Left colon (tissue), 2 donors: ENCODE results near the gene AGPAT3. TPM values are rescaled to one million over a fixed set of nuclear protein-coding genes. Genes with fewer than 3 reads are reported as not detected.

Experiments
- ATAC-seq: fragments of 200-7000 bp; cut with Tn5 transposase; one replicate; pipeline ENCODE4 v1.9.1; 2020; ENCODE audit warnings: mild to moderate bottlenecking, moderate library complexity
- DNase-seq, 2 donors: peaks; one replicate each; pipeline ENCODE4 v3.0.0-alpha.2; 2020
- intact Hi-C, 2 donors: fragments of 100-400 bp; cut with DNase I in 1 of 2; cut with micrococcal nuclease in 1 of 2; formaldehyde crosslinking; loops; one replicate each; pipeline versions ENCODE4 v1.11.2 to v1.14.0; 2022; cut with DNase I, micrococcal nuclease
- total RNA-seq, 2 donors: library from RNA; stranded (reverse); fragmentation: NEBNext Ultra II Directional; extraction: Animal tissue kit (Norgen Biotek cat#: 25700); gene quantifications; one replicate each; pipeline ENCODE4 v1.2.1, GENCODE V29; 2021
- donor health status: DM: no; HTN: no; CAD: no.
- donor health status: DM: yes; HTN: yes; CAD: no.

The AGPAT3 gene
- total RNA-seq, 2 donors from 2014 or later: 97.5 to 105 TPM

DNA sequence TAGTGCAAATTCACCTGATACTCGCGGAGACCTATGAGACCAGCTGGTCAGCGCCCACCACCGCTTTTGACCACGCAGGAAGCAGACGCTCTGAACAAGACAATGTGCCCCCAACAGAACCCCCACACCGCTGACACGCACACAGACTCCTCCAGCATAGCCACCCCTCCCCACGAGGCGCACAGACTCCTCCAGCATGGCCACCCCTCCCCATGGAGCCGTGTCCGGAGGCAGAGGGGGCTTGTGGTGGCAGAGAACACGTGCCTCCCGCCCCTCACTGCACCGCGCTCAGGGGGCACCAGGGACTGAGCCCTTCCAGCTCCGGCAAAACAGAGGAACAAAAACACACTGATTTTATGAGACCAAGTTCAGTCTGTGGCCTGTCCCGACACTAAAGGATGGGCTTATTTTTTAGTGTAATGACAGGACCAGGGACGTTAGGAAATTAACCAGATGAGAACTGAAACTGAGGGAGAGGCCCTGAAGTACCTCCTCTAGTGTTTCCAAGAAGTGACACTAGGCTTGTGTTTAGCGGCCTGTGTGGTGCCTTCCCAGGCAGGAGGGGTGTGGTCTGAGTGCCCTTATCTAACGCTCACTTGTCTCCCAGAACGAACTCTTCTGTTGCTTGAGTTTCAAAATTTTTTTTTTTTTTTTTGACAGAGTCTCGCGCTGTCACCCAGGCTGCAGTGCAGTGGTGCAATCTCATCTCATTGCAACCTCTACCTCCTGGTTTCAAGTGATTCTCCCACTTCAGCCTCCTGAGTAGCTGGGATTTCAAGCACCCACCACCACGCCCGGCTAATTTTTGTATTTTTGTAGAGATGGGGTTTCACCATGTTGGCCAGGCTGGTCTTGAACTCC is 10.0 kb upstream of the AGPAT3 start:
- DNase-seq (no peak), ATAC-seq (peak; percentile 58)
- intact Hi-C loops: no loop called here

- DNase-seq: peak in 1 of 2 donors; percentile 4
- intact Hi-C loops: no loop called here
- ATAC-seq: no peak
These were observed 9.1 kb upstream of the AGPAT3 start for GRCh38 chr21:43855955-43856354.

DNA sequence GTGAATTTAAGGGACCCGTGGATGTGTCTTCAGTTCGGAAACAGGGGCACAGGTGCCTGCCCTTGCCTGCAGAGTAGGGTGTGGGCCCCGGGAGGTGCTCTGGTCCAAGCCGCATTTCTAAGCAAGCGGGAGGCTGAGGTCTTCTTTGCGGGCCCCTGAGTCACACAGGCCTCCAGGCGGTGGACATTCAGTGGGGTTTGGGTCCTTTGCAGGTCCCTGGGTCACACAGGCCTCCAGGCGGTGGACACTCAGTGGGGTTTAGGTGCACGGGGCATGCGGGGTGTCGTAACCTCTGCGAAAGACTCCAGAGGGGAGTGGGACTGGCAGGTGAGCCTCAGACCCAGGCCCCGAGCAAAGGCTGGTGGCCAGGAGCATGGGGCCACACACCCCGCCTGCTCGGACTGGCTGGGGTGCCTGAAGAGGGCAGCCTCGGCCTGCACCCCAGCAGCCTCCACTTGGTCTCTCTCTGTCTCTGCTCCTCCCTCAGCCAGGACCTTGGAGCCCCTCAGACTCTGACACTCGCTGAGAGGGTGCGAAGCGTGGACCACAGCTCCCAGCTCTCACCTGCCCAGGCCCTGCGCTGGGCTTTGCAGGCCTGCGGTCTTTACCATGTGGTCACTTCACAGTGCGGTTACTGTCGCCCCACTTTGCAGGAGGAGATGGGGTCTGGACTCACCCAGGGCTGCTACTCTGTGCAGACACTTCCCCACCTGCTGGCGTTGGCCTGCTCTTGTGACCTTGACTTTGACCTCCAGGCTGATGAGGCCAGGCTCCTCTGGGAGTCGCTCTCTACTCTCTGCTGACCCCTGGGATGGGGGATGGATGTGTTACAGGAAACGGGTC is 6.0 kb upstream of the AGPAT3 start:
- ATAC-seq (no peak), DNase-seq (peak in 1 of 2 donors; percentile 15)
- intact Hi-C loops: no loop called here

- intact Hi-C loops: no loop called here
- ATAC-seq (no peak), DNase-seq (peak in 1 of 2 donors; percentile 10)
These were observed 5.2 kb upstream of the AGPAT3 start for GRCh38 chr21:43859747-43860214.

GRCh38 chr21:43861706-43862105 is 3.3 kb upstream of the AGPAT3 start:
- intact Hi-C loops: no loop called here
- DNase-seq (peak in 1 of 2 donors; percentile 17), ATAC-seq (no peak)

GRCh38 chr21:43864313-43864961 is 586 bp upstream of the AGPAT3 start:
- ATAC-seq (peak; percentile 59), DNase-seq (peak; percentile 74 to 79)
- intact Hi-C loops: no loop called here

- intact Hi-C loops: no loop called here
- ATAC-seq (peak; percentile 49), DNase-seq (peak; percentile 58 to 75)
These were observed 677 bp downstream of the AGPAT3 start for GRCh38 chr21:43865540-43866259.

- peak; percentile 51 to 65 for DNase-seq
- ATAC-seq: peak; percentile 29
- intact Hi-C loops: no loop called here
These were observed 1.2 kb downstream of the AGPAT3 start for GRCh38 chr21:43866260-43866629.

GRCh38 chr21:43866659-43867331 is 1.8 kb downstream of the AGPAT3 start:
- peak; percentile 78 for ATAC-seq
- DNase-seq: peak; percentile 80 to 86
- intact Hi-C loops: no loop called here

- DNase-seq: no peak
- intact Hi-C loops: no loop called here
These were observed 2.3 kb downstream of the AGPAT3 start for GRCh38 chr21:43867332-43867703.

DNA sequence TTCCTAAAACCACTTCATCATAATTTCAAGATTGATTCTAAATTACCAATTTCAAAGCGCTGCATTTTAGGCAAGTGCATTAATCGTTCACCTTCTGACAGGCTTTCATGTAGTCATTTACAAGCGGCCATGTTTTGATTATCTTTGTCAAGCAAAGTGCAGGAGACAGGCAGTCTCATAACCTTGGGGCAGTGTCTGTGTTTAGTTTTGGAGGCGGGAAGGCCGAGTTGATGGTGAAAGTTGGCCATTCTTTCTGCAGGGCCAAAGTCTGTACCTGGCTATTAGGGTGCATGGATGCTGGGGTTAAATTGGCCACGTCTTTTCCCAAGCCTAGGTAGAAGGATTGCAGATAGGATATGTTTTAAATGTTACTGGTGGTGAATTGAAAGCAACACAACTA is 2.9 kb downstream of the AGPAT3 start:
- DNase-seq (no peak), ATAC-seq (peak; percentile 18)
- intact Hi-C loops: no loop called here

More at GRCh38 chr21:43867332-43867703, 2.3 kb downstream of the AGPAT3 start:
- ATAC-seq: no peak

GRCh38 chr21:43868461-43868860 is 3.4 kb downstream of the AGPAT3 start:
- intact Hi-C loops: no loop called here
- peak in 1 of 2 donors; percentile 54 for DNase-seq
- ATAC-seq: peak; percentile 29

GRCh38 chr21:43869486-43870325 is 4.7 kb downstream of the AGPAT3 start:
- intact Hi-C loops: no loop called here
- DNase-seq: no peak
- ATAC-seq: no peak

- intact Hi-C loops: no loop called here
- ATAC-seq (no peak), DNase-seq (no peak)
These were observed 6.5 kb downstream of the AGPAT3 start for GRCh38 chr21:43871487-43871886.

GRCh38 chr21:43872531-43873197 is 7.6 kb downstream of the AGPAT3 start:
- DNase-seq (peak in 1 of 2 donors; percentile 19), ATAC-seq (no peak)
- intact Hi-C loops: no loop called here

DNA sequence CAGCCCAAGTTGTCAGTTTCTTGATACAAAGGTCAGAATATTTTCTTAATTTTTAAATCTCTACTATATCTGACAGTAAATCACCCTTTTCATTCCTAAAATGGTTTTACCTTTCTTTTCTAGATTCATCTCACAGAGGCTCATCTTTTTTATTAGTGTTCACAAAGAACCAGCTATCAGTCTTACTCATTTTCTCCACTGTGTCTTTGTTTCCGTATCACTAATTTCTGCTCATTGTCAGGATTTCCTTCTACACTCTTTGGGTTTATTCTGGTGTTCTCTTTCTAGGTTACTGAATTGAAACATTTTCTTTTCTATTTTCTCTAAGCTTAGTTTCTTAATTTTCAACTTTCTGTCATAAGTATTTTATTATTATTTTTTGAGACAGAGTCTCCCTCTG is 8.7 kb downstream of the AGPAT3 start:
- ATAC-seq (no peak), DNase-seq (no peak)
- intact Hi-C loops: no loop called here
